ENCODE measurements around the gene IL17REL. TPM values are rescaled to one million over a fixed set of nuclear protein-coding genes. Genes with fewer than 3 reads are reported as not detected.

The IL17REL gene
- total and polyA plus RNA-seq, 2 of the 13 experiments (the other 11 are each of a cell fraction or from before 2014, with no cell fraction given) = not detected

DNA sequence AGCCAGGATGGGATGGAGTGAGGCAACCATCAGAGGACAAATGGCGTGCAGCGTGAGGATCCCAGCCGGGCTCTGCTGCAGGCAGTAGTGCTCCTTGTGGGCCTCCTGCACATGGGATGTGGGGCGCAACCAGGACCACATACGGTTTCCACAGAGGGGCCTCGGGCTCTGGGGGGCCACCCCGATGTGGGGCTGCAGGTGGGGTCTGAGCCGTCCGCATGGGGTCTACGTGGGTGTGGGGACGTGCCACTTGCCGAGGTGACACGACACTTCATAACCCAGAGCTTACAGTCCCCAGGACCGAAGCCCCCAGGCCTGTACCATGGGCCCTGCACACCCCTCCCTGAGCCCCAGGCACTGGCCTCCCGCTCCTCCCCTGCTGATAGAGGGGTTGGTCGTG is 34.8 kb upstream of the IL17REL start:
- 45% methylated on average over 14 of the region's 16 CpGs for WGBS (ENCODE audit: low lambda C conversion rate)

More for the DNA sequence above, 34.8 kb upstream of the IL17REL start:
- Histone ChIP-seq H3K9me3 (ENCODE audit: low read length) (no peaks in the 10 kb centered on the region), H2AFZ (ENCODE audit: low read length) (no peak overlapping the region), H3K27ac (ENCODE audit: extremely low read length, insufficient read depth, low read length) (no peak overlapping the region), H3K27me3 (ENCODE audit: control insufficient read depth in 1 of 2, insufficient read depth in 2 of 2, low read length in 2 of 2) (peaks cover 3 to 54% of the 10 kb centered on the region in 2 experiments; a peak in 4 of 5 replicates), H3K4me1 (ENCODE audit: insufficient read depth, low read length) (no peaks in the 10 kb centered on the region), H4K20me1 (ENCODE audit: insufficient read depth, low read length) (no peaks in the 10 kb centered on the region), H3K4me2 (ENCODE audit: low read depth, low read length) (no peak overlapping the region), H3K4me3 (replicated peaks in 1 of 3; ENCODE audit: insufficient read depth in 1 of 3, low read depth in 2 of 3, low read length in 3 of 3) (no peak overlapping the region), H3K36me3 (replicated peaks in 1 of 2; ENCODE audit: control insufficient read depth in 1 of 2, insufficient read depth in 2 of 2, low read length in 2 of 2) (no peaks in the 10 kb centered on the region), H3K79me2 (ENCODE audit: insufficient read depth, low read length) (no peaks in the 10 kb centered on the region), H3K9ac (ENCODE audit: insufficient read depth, low read depth, low read length) (no peak overlapping the region)
- intact Hi-C loops (cut with micrococcal nuclease; ENCODE audit: unreplicated experiment) (no loop called here), in situ Hi-C loops (cut with HindIII; ENCODE audit: extremely low pct_ligation_motif_present, low pct_unique_long_range_greater_than_20kb) (no loop called here)
- no TSS peak for BruUV-seq (replicated peaks)
- POLR2A ChIA-PET = no interaction called here
- ATAC-seq (no peak), FAIRE-seq (no peak), DNase-seq (ENCODE audit: low spot score) (no peak)
- CTCF ChIA-PET (ENCODE audit: low intra/inter-chr PET ratio, low total read pairs) = no interaction called here
- TF ChIP-seq, protein P1, sequence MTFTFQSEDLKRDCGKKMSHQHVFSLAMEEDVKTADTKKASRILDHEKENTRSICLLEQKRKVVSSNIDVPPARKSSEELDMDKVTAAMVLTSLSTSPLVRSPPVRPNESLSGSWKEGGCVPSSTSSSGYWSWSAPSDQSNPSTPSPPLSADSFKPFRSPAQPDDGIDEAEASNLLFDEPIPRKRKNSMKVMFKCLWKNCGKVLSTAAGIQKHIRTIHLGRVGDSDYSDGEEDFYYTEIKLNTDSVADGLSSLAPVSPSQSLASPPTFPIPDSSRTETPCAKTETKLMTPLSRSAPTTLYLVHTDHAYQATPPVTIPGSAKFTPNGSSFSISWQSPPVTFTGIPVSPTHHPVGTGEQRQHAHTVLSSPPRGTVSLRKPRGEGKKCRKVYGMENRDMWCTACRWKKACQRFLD (CRISPR knock-in tag; IDR thresholded peaks at IDR 0.05; ENCODE audit: borderline replicate concordance) = no peak
- TF ChIP-seq ZNF543 (CRISPR knock-in tag; IDR thresholded peaks at IDR 0.05) = no peak
- TF ChIP-seq ETV6 (CRISPR knock-in tag; conservative IDR thresholded peaks at IDR 0.05) = no peak
- no peak for TF ChIP-seq ZNF296 (CRISPR knock-in tag; conservative IDR thresholded peaks at IDR 0.05)
- no peak for TF ChIP-seq DPF2 (CRISPR knock-in tag; IDR thresholded peaks at IDR 0.05; ENCODE audit: borderline replicate concordance, low read depth)
- TF ChIP-seq, protein P2, sequence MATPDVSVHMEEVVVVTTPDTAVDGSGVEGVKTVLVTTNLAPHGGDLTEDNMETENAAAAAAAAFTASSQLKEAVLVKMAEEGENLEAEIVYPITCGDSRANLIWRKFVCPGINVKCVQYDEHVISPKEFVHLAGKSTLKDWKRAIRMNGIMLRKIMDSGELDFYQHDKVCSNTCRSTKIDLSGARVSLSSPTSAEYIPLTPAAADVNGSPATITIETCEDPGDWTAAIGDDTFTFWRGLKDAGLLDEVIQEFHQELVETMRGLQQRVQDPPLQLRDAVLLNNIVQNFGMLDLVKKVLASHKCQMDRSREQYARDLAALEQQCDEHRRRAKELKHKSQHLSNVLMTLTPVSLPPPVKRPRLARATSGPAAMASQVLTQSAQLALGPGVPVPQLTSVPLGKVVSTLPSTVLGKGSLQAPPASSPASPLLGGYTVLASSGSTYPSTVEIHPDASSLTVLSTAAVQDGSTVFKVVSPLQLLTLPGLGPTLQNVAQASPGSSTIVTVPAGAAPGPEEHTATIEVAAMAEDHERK (CRISPR knock-in tag; IDR thresholded peaks at IDR 0.05; ENCODE audit: low read depth) = no peak

All from HepG2 (cell line).